Peyer's patch (tissue), 4 donors: Measurements from ENCODE around the gene SEMA5A. TPM values are rescaled to one million over a fixed set of nuclear protein-coding genes. Genes with fewer than 3 reads are reported as not detected.

ENCODE experiments used
- DNase-seq, 3 donors: peaks; one replicate each; pipeline ENCODE4 v3.0.0-alpha.2; 2017 to 2019
- H3K27ac ChIP-seq, 4 donors: fragments of 200-600 bp; sonication (generic); one replicate each; pipeline ENCODE4 v1.5.1; 2016 to 2019
- H3K27me3 ChIP-seq, 2 donors: fragments of 200-600 bp; sonication (generic); one replicate each; pipeline ENCODE4 v1.5.1; 2019
- H3K36me3 ChIP-seq, 3 donors: fragments of 200-600 bp; sonication (generic); one replicate each; pipeline ENCODE4 v1.5.1; 2016 to 2019
- H3K4me1 ChIP-seq, 4 donors: fragments of 200-600 bp; sonication (generic); one replicate each; pipeline ENCODE4 v1.5.1; 2016 to 2019
- H3K4me3 ChIP-seq, 4 donors: fragments of 200-600 bp; sonication (generic); 1 replicate in 3 of 4; 2 replicates in 1 of 4; pipeline ENCODE4 v1.5.1; 2016 to 2019; ENCODE audit warnings: mild to moderate bottlenecking in 1 of 4
- H3K9me3 ChIP-seq, 4 donors: fragments of 200-600 bp; sonication (generic); one replicate each; pipeline ENCODE4 v1.5.1; 2016 to 2019; ENCODE audit warnings: mild to moderate bottlenecking in 1 of 4
- POLR2A ChIP-seq, 2 donors: fragments of 450-650 bp; IDR thresholded peaks; one replicate each; pipeline ENCODE4 v1.5.1; 2017; ENCODE audit warnings: antibody characterized with exemption in 2 of 2, mild to moderate bottlenecking in 2 of 2, moderate library complexity in 2 of 2
- total RNA-seq, 4 donors: library from RNA; depleted of rRNA; stranded (reverse); fragments of >200 nt; gene quantifications; one replicate each; pipeline ENCODE4 v1.1.0, GENCODE V29; 2016
- TF ChIP-seq, protein P1 (sequence below), 6 experiments: fragments of 450-650 bp in 4 of 6; fragments of 200-600 bp in 2 of 6; sonication (generic) in 1 of 6; IDR thresholded peaks; one replicate each; pipeline ENCODE4 v1.5.1; 2017 to 2019; ENCODE audit warnings: antibody characterized with exemption in 6 of 6, mild to moderate bottlenecking in 3 of 6, moderate library complexity in 1 of 6

SEMA5A gene
- total RNA-seq, 4 donors from 2014 or later: 11.6 to 22.5 (median 18.2) TPM

DNA sequence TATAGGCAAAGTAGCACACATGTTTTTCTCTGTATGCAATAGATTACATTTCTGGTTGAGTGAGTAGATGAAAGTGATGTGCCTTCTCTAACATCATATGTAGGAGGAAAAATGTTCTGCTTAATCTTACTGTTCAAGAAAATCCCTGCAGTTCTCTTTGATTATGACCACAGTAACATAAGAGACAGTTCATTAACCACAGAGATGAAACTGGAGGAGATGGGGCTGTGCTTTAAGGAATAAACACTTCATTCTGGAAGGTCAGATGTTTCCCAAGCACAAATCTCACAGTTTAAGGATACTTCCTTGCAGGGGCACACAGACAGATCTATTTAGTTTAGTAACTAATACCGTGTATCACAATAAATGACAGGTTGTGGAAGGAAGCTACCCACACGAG lies 150.2 kb downstream of the SEMA5A start:
- H3K27me3 ChIP-seq: no peaks in the 10 kb centered on the region
- no peaks in the 10 kb centered on the region for H3K36me3 ChIP-seq
- H3K4me1 ChIP-seq: no peaks in the 10 kb centered on the region
- no peaks in the 10 kb centered on the region for H3K9me3 ChIP-seq
- no peak for TF ChIP-seq POLR2A (IDR thresholded peaks at IDR 0.05)
- TF ChIP-seq, protein P1, sequence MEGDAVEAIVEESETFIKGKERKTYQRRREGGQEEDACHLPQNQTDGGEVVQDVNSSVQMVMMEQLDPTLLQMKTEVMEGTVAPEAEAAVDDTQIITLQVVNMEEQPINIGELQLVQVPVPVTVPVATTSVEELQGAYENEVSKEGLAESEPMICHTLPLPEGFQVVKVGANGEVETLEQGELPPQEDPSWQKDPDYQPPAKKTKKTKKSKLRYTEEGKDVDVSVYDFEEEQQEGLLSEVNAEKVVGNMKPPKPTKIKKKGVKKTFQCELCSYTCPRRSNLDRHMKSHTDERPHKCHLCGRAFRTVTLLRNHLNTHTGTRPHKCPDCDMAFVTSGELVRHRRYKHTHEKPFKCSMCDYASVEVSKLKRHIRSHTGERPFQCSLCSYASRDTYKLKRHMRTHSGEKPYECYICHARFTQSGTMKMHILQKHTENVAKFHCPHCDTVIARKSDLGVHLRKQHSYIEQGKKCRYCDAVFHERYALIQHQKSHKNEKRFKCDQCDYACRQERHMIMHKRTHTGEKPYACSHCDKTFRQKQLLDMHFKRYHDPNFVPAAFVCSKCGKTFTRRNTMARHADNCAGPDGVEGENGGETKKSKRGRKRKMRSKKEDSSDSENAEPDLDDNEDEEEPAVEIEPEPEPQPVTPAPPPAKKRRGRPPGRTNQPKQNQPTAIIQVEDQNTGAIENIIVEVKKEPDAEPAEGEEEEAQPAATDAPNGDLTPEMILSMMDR (IDR thresholded peaks at IDR 0.05): no peak
- no peak overlapping the region for H3K4me3 ChIP-seq
- no peak overlapping the region for H3K27ac ChIP-seq
- no peak for DNase-seq

DNA sequence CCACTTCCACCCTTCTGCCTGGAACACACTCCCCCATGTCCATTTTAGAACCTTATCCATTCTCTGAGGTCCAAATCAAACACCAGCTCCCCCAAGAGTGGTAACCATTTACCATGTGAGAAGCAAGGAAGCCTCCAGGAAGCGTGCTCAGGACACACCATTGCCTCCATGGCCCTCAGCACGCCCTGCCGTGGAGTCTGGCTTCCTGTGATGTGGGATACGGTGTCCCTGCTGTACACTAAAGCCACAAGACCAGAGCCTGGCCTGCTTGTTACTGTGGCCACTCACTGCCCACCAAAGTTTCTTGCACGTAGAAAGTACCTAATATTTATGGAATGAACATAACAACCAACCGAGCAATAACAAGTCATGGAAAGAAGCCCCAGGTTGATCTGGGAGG lies 151.7 kb downstream of the SEMA5A start:
- no peaks in the 10 kb centered on the region for H3K4me1 ChIP-seq
- no peak overlapping the region for H3K4me3 ChIP-seq
- TF ChIP-seq POLR2A (IDR thresholded peaks at IDR 0.05): no peak
- TF ChIP-seq, protein P1 (IDR thresholded peaks at IDR 0.05): no peak
- H3K9me3 ChIP-seq: no peaks in the 10 kb centered on the region
- H3K36me3 ChIP-seq: no peaks in the 10 kb centered on the region
- H3K27me3 ChIP-seq: no peaks in the 10 kb centered on the region
- no peak for DNase-seq
- no peak overlapping the region for H3K27ac ChIP-seq

DNA sequence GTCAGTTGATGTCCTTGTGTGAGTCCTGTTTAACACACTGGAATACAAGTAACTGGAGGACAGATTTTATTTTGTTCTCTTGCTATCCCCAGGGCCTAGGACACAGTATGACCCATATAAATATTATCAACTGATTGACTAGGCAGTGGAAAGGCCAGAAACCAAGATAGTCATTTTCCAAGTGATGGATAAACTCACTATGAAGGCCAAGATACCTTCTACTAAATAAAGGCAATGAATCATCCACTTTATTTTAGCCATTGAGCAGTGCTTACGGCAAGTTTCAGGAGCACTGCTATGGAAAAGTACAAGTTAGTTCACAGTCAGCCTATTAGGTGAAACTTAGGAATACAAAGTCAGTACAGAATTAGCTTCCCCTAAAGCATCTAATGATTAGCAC lies 153.2 kb downstream of the SEMA5A start:
- no peak for DNase-seq
- TF ChIP-seq POLR2A (IDR thresholded peaks at IDR 0.05): no peak
- TF ChIP-seq, protein P1 (IDR thresholded peaks at IDR 0.05): no peak
- Histone ChIP-seq H3K27me3 (no peaks in the 10 kb centered on the region), H3K4me1 (no peaks in the 10 kb centered on the region), H3K36me3 (no peaks in the 10 kb centered on the region), H3K27ac (no peak overlapping the region), H3K4me3 (no peak overlapping the region), H3K9me3 (no peaks in the 10 kb centered on the region)

DNA sequence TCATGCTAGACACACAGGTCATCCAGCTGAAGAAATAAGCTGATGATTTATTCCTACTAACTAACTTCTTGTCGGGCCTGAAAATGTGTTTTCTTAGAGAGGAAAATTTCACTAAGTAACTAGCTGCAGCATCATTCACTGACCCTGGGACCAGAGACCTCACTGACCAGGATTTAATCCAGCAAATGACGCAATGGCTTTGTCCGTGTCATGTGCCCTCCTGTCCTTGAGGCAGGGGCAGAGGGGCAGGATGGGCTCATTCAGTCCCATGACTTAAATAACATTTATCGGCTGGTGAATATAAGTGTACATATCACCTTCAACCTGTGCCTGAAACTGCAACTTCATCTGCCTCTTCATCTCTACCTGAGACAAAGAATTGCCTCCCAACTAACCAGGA lies 154.8 kb downstream of the SEMA5A start:
- Histone ChIP-seq H3K36me3 (no peaks in the 10 kb centered on the region), H3K9me3 (no peaks in the 10 kb centered on the region), H3K4me3 (no peak overlapping the region), H3K27me3 (no peaks in the 10 kb centered on the region), H3K4me1 (no peaks in the 10 kb centered on the region), H3K27ac (no peak overlapping the region)
- TF ChIP-seq POLR2A (IDR thresholded peaks at IDR 0.05): no peak
- TF ChIP-seq, protein P1 (IDR thresholded peaks at IDR 0.05): no peak
- DNase-seq: no peak

DNA sequence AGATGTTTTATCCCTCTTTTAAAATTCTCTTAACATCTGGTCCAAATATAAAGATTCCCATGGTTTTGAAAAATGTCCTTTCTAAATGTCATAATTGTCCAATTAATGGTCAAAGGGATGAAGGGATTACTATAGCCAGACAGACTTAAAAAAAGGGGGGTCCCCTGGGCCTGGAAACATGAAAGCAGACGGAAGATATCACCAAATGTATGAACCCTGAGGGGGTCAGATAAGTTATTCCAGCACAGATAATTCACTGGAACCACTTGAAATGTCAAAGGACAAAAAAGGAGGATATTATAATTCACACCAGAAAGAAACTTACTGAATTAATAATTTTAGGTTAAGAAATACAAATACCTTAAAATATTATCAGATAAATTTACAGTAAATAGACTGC lies 155.8 kb downstream of the SEMA5A start:
- TF ChIP-seq, protein P1 (IDR thresholded peaks at IDR 0.05): no peak
- TF ChIP-seq POLR2A (IDR thresholded peaks at IDR 0.05): no peak
- no peaks in the 10 kb centered on the region for H3K36me3 ChIP-seq
- no peaks in the 10 kb centered on the region for H3K9me3 ChIP-seq
- H3K4me3 ChIP-seq: no peak overlapping the region
- no peaks in the 10 kb centered on the region for H3K27me3 ChIP-seq
- H3K27ac ChIP-seq: no peak overlapping the region
- DNase-seq: no peak
- H3K4me1 ChIP-seq: no peaks in the 10 kb centered on the region
